ENCODE results near the gene NCOA7. TPM values are rescaled to one million over a fixed set of nuclear protein-coding genes. Genes with fewer than 3 reads are reported as not detected.
"Not testable (repeated sequence)": the region's sequence is repeated elsewhere in the genome, so short reads cannot be mapped to it uniquely, and the experiment has no call there.

NCOA7 gene
- total and polyA plus RNA-seq, 12 donors = 24.5 to 180 (median 70.8) TPM

GRCh38 chr6:125904871-125905270 is 114.1 kb downstream of the NCOA7 start:
- 30 to 61% (median 44%) methylated on average over 3 of the region's 3 CpGs for whole genome bisulfite sequencing, 4 donors
- TF ChIP-seq POLR2A (IDR thresholded peaks at IDR 0.05) (no peak), CTCF (IDR thresholded peaks at IDR 0.05) (no peak)
- DNase-seq = peak in 6 of 7 donors; percentile 49 to 83 (median 66)
- no peaks in the 10 kb centered on the region for H3K27me3 ChIP-seq
- no peak overlapping the region for H3K4me3 ChIP-seq
- peaks cover 5 to 9% of the 10 kb centered on the region in 2 donors for H3K4me1 ChIP-seq (replicated peaks in 1 of 2)
- H3K9me3 ChIP-seq (replicated peaks in 1 of 3) = no peaks in the 10 kb centered on the region
- H3K36me3 ChIP-seq (replicated peaks in 1 of 2) = peaks cover 0 to 53% of the 10 kb centered on the region in 2 donors
- H3K27ac ChIP-seq = peak overlapping the region in 2 of 5 donors; percentile 28 to 63
- intact Hi-C loops (cut with DNase I) = loop anchor here in 1 of 2 donors (5.0 kb wide), 1 partner anchor 57 kb away; no protein-coding TSS in a partner anchor

GRCh38 chr6:125906158-125906998 is 115.6 kb downstream of the NCOA7 start:
- WGBS, 4 donors = 79 to 84% (median 80%) methylated on average over 5 of the region's 5 CpGs
- Histone ChIP-seq H3K9me3 (replicated peaks in 1 of 3) (no peaks in the 10 kb centered on the region), H3K36me3 (replicated peaks in 1 of 2) (peaks cover 0 to 40% of the 10 kb centered on the region in 2 donors), H3K27me3 (no peaks in the 10 kb centered on the region), H3K27ac (no peak overlapping the region), H3K4me1 (replicated peaks in 1 of 2) (peaks cover 5 to 9% of the 10 kb centered on the region in 2 donors), H3K4me3 (no peak overlapping the region)
- TF ChIP-seq CTCF (IDR thresholded peaks at IDR 0.05) (peak; percentile 31 to 65 (median 59)), POLR2A (IDR thresholded peaks at IDR 0.05) (no peak)
- intact Hi-C loops (cut with DNase I) = loop anchor here in 1 of 2 donors (5.0 kb wide), 1 partner anchor 56 kb away; no protein-coding TSS in a partner anchor
- peak in 6 of 7 donors; percentile 30 to 69 (median 41) for DNase-seq

DNA sequence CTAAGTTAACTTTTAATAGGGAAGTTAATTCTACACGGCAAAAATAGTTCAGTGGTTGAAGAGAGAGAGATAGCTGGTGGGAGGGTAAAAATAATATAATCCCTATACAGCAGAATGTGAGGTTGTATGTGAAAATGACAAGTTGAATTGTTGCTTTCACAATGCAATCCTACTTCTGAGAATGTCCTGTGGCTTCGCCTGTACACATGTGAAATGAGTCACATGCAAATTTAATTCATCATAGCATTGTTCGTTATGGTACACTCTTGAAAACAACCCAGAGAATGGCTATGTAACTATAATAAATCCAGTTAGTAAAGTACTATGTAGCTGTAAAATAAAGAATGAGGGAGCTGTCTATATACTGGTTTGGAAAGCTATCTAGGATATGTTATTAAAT is 119.8 kb downstream of the NCOA7 start:
- intact Hi-C loops (cut with DNase I) = no loop called here
- H3K9me3 ChIP-seq (replicated peaks in 1 of 3) = no peaks in the 10 kb centered on the region
- H3K4me3 ChIP-seq = no peak overlapping the region
- no peaks in the 10 kb centered on the region for H3K27me3 ChIP-seq
- WGBS, 4 donors = 48 to 56% (median 49%) methylated on average over 3 of the region's 3 CpGs
- H3K27ac ChIP-seq = peak overlapping the region in 1 of 5 donors; percentile 17
- TF ChIP-seq POLR2A (IDR thresholded peaks at IDR 0.05) (no peak), CTCF (IDR thresholded peaks at IDR 0.05) (no peak)
- H3K36me3 ChIP-seq (replicated peaks in 1 of 2) = peaks cover 0 to 42% of the 10 kb centered on the region in 2 donors
- DNase-seq = no peak
- peaks cover 0 to 10% of the 10 kb centered on the region in 2 donors for H3K4me1 ChIP-seq (replicated peaks in 1 of 2)

GRCh38 chr6:125911051-125911451 is 120.3 kb downstream of the NCOA7 start:
- H3K4me3 ChIP-seq; DNase-seq; intact Hi-C loops (cut with DNase I); H3K9me3 ChIP-seq (replicated peaks in 1 of 3); H3K27me3 ChIP-seq; H3K27ac ChIP-seq: not testable (repeated sequence)
- Histone ChIP-seq H3K4me1 (replicated peaks in 1 of 2) (peaks cover 0 to 10% of the 10 kb centered on the region in 2 donors), H3K36me3 (replicated peaks in 1 of 2) (peaks cover 0 to 47% of the 10 kb centered on the region in 2 donors)
- WGBS, 4 donors = 74 to 86% (median 79%) methylated on average over 4 of the region's 4 CpGs

- H3K4me1 ChIP-seq (replicated peaks in 1 of 2) = peaks cover 0 to 10% of the 10 kb centered on the region in 2 donors
- H3K36me3 ChIP-seq (replicated peaks in 1 of 2) = peaks cover 0 to 50% of the 10 kb centered on the region in 2 donors
- intact Hi-C loops (cut with DNase I); H3K27ac ChIP-seq; H3K27me3 ChIP-seq; H3K4me3 ChIP-seq; H3K9me3 ChIP-seq (replicated peaks in 1 of 3); DNase-seq: not testable (repeated sequence)
- 68 to 84% (median 80%) methylated on average over 2 of the region's 2 CpGs for WGBS, 4 donors
Measured at GRCh38 chr6:125912430-125912829, 121.7 kb downstream of the NCOA7 start.

All from adrenal gland (tissue), 12 donors.